Hippocampal formation (tissue), 2 donors: ENCODE results near the gene LDLRAD2.
A peak's percentile ranks its signal among the peaks of the same experiment; 100 is the strongest.
"Not testable (repeated sequence)": the region's sequence is repeated elsewhere in the genome, so short reads cannot be mapped to it uniquely, and the experiment has no call there.

ENCODE experiments used
- DNase-seq, 2 donors: peaks; one replicate each; lab custom pipeline; 2025; lab: John Stamatoyannopoulos, UW

LDLRAD2 gene

DNA sequence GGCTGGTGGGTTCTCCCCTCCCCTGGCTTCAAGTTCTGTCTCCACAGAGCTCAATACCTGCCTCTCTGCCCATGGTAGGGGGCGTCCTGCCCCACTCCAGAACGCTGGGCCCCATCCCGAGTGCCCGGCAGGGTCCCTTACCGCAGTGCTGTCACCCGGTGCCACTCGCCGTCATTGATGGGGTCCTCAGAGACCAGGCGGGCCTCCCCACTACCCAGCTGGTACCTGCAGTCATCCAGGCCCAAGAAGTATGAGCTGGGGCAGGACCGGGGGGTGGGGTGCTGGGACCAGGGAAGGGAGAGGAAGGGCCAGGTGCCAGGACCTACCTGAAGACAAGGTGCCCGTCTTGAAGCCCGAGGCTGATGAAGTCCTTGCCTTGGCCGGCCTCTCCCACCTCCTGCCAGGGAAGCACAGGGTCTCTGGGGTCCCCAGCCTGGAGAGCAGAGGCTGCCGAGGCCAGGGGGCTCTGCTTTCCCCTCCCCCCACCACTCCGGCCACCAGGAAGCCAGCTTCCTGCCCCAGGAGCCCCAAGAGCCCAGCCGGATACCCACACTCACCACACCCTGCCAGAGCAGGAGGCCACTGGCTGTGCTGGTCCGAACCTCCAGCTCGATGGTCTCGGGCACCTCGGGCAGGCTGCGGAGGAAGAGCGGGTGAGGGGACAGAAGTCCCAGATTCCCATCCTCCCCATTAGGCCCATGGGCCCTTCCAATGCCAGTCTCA, 12.1 kb downstream of the LDLRAD2 start:
- no peak for DNase-seq

DNA sequence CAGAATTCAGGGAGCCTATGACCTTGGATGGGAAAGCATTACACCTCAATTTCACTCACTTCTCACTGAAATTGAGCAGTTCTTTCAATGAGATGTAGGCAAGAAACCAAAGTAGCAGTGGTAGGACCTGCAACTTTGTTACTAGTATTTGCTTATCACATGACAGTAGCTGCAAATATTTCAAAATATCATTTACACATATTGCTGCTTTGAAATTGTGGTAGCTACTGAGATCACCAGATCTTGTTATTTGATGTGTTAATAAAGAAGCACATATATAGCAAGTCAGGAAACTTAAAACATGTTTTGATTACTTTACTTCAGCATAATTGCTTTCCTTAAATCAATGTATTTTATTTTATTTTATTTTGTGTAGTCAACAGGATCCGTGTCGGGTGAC, 12.9 kb downstream of the LDLRAD2 start:
- DNase-seq: no peak

DNA sequence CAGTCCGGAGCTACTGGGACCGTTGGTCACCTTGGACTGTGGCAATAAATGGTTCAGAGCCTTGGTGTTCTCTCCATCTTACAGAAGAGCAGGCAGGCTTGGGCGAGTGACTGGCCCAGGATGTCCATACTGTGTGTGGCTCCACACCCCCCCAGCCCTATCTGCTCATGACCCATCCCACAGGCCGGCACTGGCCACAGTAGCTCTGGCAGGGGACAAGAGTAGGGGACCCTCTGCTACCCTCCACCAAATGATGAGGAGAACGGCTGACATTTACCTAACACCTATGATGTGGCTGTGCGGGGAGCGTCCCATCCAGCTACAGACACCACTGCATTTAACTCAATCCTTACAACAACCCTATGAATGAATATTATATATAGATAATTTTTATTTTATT, 13.3 kb downstream of the LDLRAD2 start:
- no peak for DNase-seq

DNA sequence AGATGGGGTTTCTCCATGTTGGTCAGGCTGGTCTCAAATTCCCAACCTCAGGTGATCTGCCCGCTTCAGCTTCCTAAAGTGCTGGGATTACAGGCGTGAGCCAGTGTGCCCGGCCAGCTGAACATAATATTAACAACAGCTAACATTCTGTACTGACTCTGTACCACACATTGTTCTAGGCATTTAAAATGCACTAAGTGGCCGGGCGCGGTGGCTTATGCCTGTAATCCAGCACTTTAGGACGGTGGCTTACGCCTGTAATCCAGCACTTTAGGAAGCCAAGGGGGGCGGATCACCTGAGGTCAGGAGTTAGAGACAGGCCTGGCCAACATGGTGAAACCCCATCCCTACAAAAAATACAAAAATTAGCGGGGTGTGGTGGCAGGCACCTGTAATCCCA, 14.6 kb downstream of the LDLRAD2 start:
- not testable (repeated sequence) for DNase-seq

DNA sequence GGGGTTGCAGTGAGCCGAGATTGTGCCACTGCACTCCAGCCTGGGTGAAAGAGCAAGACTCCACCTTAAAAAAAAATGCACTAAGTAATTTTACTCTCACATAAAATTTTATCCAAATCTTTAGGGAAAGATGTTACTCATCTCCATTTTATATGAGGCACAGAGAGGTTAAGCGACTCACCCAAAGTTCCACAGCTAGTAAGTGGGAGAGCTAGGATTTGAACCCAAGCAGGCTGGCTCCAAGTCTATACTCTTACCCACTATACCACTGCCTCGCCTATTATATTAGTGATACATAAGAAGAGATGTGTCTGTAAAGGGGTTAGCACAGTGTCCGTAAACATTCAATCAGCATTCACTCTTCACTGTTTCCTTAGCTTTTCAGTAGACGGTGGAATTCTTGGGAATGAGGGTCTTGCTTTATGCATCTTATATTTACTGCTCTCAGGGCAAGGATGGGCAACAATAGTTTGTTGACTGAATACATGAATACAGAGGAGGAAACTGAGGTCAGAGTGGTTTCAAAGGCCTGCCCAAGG, 15.1 kb downstream of the LDLRAD2 start:
- DNase-seq: no peak

DNA sequence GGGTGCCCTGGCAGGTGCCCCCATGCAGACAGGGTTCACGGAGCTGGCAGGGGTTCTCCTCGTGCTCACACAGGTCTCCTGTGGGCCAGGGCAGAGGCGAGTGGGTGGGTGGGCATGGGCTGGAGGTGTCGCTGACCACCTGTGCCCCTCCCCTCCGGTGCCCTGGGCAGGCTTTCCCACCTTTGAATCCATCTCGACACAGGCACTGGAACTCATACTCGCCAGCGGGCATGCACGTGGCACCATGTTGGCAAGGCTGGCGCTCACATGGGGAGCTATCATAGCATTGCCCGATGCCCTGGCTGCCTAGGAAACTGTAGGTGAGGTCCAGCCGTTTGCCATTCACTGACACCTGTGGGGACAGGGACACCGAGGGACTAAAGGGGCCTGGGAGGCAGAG, 16.0 kb downstream of the LDLRAD2 start:
- no peak for DNase-seq

DNA sequence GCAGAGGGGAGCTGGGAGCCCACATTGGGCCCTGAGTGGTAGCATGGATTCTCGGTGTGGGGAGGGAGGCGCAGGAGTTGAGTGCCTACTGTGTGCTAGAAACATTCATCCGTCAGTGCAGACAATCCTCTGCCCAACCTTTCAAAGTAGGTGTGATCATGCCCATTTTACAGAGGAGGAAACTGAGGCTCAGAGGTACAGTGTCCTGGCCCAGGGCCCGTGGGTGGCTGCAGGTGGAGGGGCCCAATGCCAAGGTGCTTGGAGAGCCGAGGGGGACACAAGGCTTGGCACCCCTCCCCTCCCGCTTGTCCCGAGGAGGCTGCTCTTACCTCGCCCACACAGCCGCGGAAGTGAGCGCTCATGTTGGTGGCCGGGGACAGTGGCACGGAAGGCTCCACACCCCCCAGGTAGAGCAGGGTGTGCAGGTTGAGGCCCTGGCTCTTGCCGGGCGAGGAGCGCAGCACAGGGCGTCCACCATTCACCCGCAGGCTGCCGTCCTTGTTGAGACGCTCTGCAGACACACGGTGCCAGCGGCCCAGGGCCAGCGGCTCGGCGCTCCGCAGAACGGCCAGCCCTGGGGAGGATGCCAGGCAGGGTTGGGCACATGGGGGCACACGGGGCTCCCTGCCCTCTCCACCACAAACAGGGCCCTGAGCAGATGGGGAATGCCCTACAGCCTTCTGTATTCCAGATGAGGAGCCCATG, 16.6 kb downstream of the LDLRAD2 start:
- no peak for DNase-seq

DNA sequence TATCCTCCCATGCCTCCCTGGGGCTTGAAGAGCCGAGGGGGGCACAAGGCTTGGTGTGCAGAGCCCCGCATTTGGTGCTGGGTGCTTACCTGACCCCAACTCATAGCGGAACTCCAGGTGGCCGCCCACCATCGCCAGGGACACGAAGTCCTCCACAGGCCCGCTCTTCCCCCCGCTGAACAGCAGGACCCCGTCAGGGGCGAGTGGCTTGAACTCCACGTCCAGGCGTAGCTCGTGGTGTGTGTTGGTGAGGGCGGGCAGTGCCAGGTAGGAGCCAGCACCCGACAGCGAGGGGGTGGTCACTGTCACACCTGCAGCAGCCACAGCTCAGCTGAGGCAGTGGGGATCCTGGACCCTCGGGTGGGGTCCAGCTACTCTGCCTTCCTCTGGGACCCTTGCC, 17.2 kb downstream of the LDLRAD2 start:
- DNase-seq: no peak

DNA sequence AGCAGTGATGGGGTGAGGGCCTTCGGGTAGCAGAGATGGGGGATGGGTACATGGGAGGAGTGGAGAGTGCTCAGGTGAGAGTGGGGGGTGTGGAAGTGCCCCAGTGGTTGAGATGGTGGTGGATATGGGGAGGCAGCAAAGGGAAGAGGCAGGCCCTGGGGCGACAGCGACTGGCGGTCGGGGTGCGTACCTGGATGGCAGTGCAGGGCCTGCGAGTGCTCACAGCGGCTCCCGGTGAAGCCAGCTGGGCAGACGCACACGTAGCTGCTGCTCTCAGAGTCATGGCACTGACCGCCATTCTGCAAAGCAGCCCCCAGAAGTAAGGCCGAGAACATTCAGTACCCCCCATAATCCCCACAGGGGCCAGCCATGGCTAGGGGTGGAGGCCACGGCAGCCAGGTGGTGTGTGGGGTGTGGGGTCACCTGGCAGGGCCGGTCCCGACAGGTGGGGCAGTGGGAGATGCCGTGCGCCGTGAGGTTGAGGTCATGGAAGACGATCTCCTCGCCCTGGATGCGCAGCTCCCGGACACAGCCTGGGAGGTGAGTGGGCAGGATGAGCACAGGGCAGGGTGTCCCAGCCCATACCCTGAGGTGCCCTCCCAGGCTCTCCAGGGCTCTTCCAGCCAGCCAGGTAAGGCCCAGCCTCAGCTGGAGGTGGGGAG, 18.9 kb downstream of the LDLRAD2 start:
- DNase-seq: no peak

DNA sequence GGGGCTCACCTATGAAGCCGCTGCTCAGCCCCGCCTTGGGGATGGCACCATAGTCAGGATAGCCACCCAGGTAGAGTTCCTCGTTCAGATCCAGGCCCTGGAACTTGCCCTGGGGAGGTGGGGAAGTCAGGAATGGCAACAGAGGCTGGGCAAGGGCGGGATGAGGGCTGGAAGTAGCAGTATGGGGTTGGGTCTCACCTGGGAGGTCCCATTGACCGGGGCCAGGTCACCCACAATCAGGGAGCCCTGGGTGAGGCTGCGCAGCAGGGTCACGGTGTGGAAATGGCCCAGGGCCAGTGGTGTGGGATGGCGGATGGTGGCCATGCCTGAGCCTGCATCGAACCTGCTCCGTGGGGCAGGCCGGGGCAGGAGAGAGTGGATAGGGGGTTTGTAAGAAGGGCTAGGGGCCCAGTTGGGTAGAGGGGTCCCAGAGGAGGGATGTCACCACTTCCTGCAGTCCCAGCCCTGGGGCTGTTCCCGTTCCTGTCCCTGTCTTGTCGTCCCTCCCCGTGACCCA, 19.4 kb downstream of the LDLRAD2 start:
- no peak for DNase-seq

DNA sequence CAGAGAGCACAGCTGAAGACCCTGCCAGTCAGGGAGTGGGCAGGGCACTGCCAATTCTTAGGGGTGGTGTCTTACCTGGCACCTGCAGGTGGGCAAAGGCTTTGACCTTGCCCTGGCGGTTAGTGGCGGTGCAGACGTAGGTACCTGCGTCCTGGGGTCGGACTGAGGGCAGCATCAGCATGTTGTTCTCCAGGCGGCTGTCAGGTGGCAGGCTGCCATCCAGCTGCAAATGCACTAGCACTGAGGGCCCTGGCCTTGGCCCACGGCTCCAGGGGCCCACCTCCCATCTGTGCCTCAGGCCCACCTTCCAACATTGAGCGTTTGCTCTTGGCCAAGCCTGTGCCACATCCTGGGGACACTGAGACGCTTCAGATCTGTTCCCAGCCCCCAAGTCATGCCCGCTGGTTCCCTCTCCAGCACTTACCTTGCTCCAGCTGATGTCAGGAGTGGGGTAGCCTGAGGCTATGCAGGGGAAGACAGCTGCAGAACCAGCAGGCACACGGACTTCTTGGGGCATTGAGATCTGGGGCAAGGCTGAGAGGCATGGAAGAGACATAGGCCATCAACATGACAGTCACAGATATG, 21.4 kb downstream of the LDLRAD2 start:
- DNase-seq: no peak

DNA sequence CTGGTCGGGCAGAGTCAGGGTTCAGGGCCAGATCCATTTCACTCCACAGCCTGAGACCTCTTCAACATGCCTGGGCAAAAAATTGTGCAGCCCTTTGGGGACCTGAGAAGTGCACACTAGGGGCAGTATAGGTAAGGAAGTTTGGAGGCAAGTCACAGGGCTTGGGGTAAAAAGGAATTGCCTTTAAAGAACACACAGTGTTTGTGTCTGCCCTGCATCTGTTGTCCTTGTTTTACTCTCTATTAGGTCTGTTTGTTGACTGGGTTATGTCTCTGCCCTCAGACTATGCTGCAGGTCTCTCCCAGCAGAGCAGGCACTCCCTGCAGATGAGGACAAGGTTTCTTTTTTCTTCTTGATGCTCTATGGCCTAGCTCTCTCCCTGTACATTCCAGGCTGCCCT, 22.0 kb downstream of the LDLRAD2 start:
- no peak for DNase-seq

DNA sequence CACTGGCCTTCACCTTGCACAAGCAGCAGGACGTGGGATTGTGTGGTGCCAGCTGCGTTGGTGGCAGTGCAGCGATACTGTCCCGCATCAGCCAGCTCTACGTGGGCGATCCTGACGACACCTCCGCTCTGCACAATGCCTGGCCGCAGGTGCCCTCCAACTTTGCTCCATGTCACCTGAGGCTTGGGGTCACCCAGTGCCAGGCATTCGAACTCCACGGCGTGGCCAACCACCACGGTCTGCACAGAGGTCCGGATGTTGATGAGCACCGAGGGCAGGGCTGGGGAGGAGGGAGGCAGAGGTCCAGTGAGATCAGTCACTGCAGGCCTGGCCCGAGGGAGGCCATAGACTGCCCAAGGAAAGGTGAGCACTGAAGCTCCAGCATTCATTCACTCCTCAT, 22.6 kb downstream of the LDLRAD2 start:
- no peak for DNase-seq

DNA sequence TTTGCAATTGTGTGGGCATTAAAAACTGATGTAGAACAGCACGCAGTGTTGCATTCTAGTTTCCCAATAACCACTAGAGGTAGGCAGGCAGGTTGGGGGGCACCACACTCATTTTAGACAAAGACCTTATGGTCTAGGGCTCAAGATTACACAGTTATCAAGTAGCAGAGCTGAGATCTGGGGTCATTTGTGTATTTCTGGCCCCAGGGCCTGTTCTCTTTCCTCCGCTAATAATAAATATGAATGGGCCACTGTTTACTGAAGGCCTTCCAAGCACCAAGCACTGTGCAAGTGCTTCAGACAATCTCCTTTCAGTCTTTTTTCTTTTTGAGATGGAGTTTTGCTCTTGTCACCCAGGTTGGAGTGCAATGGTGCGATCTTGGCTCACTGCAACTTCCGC, 23.9 kb downstream of the LDLRAD2 start:
- DNase-seq: no peak

DNA sequence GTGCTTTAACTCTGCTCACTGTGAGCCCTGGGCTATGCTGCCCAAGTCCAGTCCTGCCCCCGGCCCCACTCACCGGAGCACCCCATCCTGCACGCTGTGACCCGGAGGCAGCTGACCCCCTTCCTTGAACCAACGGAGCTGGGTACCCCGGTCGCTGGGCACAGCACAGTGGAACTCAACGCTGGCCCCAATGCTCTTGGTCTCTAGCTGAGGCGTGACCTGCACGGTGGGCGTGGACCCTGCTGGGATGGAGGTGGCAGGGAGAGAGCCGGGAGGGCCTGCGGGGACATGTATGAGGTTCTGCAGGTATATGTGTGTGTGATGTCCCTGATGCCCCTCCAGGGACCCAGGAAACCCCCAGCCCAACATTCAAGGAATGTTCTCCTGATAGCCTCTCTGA, 24.7 kb downstream of the LDLRAD2 start:
- DNase-seq: no peak

DNA sequence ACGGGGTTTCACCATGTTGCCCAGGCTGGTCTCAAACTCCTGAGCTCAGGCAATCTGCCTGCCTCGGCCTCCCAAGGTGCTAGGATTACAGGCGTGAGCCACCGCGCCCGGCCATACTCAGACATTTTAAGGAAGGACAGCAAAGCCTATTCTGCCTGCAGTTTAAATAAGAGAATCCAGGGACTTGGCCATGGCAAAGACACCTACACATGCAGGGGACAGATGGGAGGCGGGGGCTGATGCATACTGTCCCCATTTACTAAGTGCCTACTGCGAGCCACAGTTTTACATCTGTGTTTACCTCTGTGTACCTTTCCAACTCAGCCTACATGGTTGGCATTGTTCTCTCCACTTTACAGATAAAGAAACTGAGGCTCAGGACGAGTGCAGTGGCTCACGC, 25.4 kb downstream of the LDLRAD2 start:
- peak in 1 of 2 donors; percentile 0 for DNase-seq

DNA sequence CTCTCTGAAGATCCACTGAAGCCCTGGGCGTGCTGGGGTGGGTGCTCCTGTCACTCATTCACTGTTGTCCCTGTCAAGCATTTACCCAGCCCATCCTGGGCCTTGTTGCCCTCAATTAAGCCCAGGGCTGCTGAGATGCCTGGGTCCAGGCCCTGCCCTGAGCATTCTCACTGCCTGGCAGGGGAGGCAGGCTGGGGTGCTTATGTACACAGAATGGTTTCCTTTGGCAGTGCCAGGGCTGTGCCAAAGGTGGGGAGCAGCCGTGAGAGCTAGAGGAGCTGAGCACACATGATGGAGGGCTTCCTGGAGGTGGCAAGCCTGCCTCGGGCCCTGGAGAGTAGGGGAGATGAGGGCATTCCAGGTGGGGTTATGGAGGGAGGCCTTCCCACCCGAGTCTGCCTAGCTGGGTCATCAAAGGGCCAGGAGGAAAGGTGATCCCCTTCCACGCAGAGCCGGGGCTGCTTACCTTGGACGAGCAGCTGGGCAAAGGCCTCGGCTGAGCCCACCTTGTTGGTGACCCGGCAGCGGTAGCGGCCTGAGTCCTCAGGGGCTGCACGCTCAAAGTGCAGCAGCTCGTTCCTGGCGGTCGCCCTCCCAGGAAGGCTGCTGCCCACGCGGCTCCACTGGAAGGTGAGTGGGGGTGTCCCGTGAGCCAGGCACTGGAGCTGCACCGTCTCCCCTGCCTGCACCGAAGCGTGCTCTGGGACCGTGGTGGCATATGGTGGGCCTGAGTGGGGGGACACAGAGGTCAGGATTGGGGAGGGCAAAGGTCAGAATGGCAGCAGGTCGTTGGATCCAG, 26.5 kb downstream of the LDLRAD2 start:
- no peak for DNase-seq

DNA sequence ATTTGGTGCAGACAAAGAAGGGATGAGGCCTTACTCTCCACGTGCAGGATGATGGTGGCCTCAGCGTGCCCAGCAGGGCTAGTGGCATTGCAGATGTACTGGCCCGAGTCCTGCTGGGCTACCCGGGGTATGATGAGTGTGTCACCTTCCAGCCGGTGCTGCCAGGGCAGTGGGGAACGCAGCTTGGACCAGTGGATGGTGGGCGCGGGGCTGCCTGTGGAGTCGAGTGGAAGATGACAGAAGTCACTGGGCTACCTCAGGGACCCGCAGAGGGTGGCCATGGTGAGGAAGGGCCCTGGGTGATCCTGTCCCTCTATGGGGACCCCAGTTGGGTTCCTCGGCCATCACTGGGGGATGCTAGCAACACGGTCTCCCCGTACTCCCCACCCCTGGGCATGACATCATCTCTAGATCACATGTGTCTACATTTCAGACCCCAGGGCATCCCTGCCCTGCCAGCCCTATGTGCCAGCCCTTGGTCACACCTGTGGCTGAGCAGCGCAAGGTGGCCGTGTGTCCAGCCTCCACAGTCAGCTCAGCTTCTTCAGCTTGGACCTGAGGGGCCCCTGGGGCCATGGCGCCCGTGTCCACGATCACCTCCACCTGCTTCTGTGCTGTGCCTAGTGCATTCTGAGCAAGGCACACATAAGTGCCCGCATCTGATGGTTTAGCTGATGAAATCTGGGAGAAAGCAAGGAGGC, 27.4 kb downstream of the LDLRAD2 start:
- DNase-seq: no peak

DNA sequence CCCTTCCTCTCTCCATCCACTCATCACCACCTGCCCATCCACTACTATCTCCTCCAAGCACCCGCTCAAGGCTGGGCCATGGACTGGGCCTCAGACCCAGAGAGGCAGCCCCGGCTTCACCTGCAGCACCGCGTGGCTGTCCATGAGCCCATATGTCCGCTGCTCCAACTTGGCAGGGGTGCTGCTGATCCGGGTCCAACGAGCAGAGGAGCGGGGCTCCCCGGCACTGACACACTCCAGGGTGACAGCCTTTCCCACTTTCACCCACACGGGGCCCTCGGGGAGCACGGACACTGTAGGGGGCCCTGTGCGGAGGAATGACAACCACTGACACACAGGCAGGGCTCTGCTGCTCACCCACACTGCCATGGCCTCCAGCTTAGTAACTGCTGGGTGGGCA, 28.9 kb downstream of the LDLRAD2 start:
- DNase-seq: no peak

DNA sequence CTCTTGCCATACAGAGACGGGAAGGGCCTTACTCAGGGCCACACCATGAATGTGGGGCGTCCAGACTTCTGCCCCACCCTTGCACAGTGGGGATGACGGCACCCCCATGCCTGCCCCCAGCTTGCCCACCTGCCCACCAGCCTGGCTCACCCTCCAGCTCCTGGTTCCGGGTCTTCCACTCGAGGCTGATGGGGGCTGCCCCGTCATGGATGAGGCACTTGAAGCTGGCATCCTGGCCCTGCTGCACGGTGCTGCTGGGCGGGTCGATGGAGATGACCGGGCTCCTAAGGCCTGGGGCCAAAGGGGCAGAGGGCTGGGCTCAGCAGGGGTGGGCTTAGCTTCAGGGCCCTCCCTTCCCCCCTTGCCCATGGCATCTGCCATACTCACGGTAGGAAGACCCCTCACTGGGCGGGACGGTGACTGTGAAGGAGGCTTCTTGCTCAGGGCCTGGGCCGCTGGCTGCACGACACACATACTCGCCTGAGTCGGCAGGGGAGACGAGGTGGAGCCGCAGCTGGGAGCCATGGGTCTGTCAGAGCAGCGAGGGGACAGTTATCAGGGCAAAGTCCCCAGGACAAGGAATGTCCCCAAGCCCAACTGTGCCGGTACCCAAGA, 29.9 kb downstream of the LDLRAD2 start:
- no peak for DNase-seq
